A673 (cell line): ENCODE data around the gene FNTB. TPM values are rescaled to one million over a fixed set of nuclear protein-coding genes. Genes with fewer than 3 reads are reported as not detected.

Experiments used
- BruUV-seq: library from RNA; stranded (reverse); fragments of 400-500 nt; replicated peaks from 2 replicates; lab custom pipeline; 2021; lab: Mats Ljungman, UMichigan
- CTCF ChIA-PET: fragments of 300-600 bp; sonication (Branson Sonifier 250); formaldehyde crosslinking; loops from one replicate; lab custom pipeline; 2022; ENCODE audit warnings: antibody characterized with exemption; lab: Charles Lee
- POLR2A ChIA-PET: fragments of 300-600 bp; sonication (Branson Sonifier 250); formaldehyde crosslinking; loops from one replicate; lab custom pipeline; 2022; ENCODE audit warnings: antibody characterized with exemption; ENCODE audit not compliant: low non-redundant PET; lab: Charles Lee
- DNase-seq: peaks from one replicate; pipeline ENCODE4 v3.0.0-alpha.2; 2015; ENCODE audit warnings: low spot score
- H3K27ac ChIP-seq: fragments of 200-600 bp; sonication (generic); 2 replicates; pipeline ENCODE4 v1.5.1; 2016; ENCODE audit warnings: mixed run types, low read depth, mild to moderate bottlenecking, mixed read lengths, antibody characterized with exemption, low read length; ENCODE audit not compliant: poor library complexity, severe bottlenecking
- H3K27me3 ChIP-seq: fragments of 200-600 bp; sonication (generic); replicated peaks from 2 replicates; pipeline ENCODE4 v1.6.1; 2017; ENCODE audit warnings: mixed run types, low read depth, mild to moderate bottlenecking, mixed read lengths, antibody characterized with exemption, low read length; ENCODE audit not compliant: insufficient read depth, poor library complexity
- H3K36me3 ChIP-seq: fragments of 200-600 bp; sonication (generic); 2 replicates; pipeline ENCODE4 v1.6.1; 2016; ENCODE audit warnings: mixed run types, mild to moderate bottlenecking, mixed read lengths, antibody characterized with exemption, low read length; ENCODE audit not compliant: insufficient read depth, poor library complexity, severe bottlenecking
- H3K4me1 ChIP-seq: fragments of 200-600 bp; sonication (generic); 2 replicates; pipeline ENCODE4 v1.6.1; 2017; ENCODE audit warnings: mixed run types, mild to moderate bottlenecking, mixed read lengths, antibody characterized with exemption, low read length; ENCODE audit not compliant: insufficient read depth, poor library complexity, severe bottlenecking
- H3K4me3 ChIP-seq: fragments of 200-600 bp; sonication (generic); 2 replicates; pipeline ENCODE4 v1.5.1; 2016; ENCODE audit warnings: low read depth, mixed run types, mild to moderate bottlenecking, mixed read lengths, low read length; ENCODE audit not compliant: poor library complexity, severe bottlenecking
- H3K9me3 ChIP-seq: fragments of 200-600 bp; sonication (generic); 2 replicates; pipeline ENCODE4 v1.6.1; 2016; ENCODE audit warnings: mixed run types, low read depth, mild to moderate bottlenecking, mixed read lengths, antibody characterized with exemption, low read length; ENCODE audit not compliant: poor library complexity, severe bottlenecking
- EZH2 ChIP-seq: fragments of 200-600 bp; sonication (generic); IDR thresholded peaks from 2 replicates; pipeline ENCODE4 v1.6.1; 2017; ENCODE audit warnings: borderline replicate concordance, low read depth, mild to moderate bottlenecking, mixed read lengths, antibody characterized with exemption, low read length; ENCODE audit not compliant: poor library complexity, severe bottlenecking
- intact Hi-C: fragments of 100-400 bp; cut with micrococcal nuclease; formaldehyde crosslinking; loops from one replicate; pipeline ENCODE4 v1.10.0; 2022; ENCODE audit not compliant: unreplicated experiment
- total RNA-seq: library from RNA; stranded (reverse); gene quantifications from 2 replicates; pipeline ENCODE4 v1.2.3, GENCODE V29; 2021
- TF ChIP-seq, protein P1 (sequence below): fragments of 300-800, 200-600 bp; sonication (generic); conservative IDR thresholded peaks from 2 replicates; pipeline ENCODE4 v1.5.1; 2017; ENCODE audit warnings: low read depth, mild to moderate bottlenecking, antibody characterized with exemption, low read length, moderate library complexity, mixed read lengths

Gene FNTB
- total RNA-seq, 1 experiment from 2014 or later, result 24.0 TPM

DNA sequence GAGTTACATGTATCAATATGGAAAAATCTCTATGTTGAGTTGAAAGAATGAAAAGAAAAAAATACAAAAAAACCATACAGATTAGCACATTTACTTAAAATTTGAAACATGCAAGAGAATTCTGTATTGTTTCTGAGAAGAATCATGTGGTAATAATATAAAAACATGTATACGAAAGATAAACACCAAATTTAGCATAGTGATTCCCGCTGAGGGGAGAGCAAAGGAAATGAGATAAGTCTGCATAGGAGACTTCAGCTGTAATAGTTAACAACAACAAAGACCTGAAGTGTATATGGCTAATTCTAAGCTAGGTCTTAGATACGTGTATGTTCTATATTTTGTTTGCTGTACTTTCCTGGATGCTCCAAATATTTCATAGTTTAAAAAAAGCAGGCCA is 46.5 kb downstream of the FNTB start:
- TF ChIP-seq, protein P1, sequence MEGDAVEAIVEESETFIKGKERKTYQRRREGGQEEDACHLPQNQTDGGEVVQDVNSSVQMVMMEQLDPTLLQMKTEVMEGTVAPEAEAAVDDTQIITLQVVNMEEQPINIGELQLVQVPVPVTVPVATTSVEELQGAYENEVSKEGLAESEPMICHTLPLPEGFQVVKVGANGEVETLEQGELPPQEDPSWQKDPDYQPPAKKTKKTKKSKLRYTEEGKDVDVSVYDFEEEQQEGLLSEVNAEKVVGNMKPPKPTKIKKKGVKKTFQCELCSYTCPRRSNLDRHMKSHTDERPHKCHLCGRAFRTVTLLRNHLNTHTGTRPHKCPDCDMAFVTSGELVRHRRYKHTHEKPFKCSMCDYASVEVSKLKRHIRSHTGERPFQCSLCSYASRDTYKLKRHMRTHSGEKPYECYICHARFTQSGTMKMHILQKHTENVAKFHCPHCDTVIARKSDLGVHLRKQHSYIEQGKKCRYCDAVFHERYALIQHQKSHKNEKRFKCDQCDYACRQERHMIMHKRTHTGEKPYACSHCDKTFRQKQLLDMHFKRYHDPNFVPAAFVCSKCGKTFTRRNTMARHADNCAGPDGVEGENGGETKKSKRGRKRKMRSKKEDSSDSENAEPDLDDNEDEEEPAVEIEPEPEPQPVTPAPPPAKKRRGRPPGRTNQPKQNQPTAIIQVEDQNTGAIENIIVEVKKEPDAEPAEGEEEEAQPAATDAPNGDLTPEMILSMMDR, result no peak
- no peak for TF ChIP-seq EZH2
- CTCF ChIA-PET, result no interaction called here
- Histone ChIP-seq H3K4me3 (no peak overlapping the region), H3K36me3 (peaks cover 20% of the 10 kb centered on the region), H3K27ac (no peak overlapping the region), H3K4me1 (no peaks in the 10 kb centered on the region), H3K9me3 (no peaks in the 10 kb centered on the region), H3K27me3 (no peaks in the 10 kb centered on the region)
- POLR2A ChIA-PET, result no interaction called here
- no peak for DNase-seq
- intact Hi-C loops, result no loop called here
- BruUV-seq, result no TSS peak

DNA sequence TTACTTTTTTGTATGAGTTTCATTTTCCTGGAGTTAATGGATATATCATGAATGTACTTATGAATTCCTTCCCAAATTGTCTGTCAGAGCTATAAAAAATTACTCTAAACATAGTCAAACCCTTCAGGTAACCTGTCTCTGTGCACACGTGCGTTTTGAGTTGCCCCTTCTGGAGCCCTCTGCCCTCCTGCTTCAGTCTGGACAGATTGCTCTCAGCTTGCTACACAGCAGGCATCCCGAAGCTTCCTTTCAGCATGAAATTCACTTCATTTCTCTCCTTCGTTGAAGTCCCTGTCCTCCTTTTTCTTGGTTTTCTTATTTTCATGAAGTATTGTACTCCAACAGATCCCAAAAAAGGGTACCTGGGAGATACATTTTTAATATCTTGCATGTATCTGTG is 47.3 kb downstream of the FNTB start:
- DNase-seq, result no peak
- Histone ChIP-seq H3K36me3 (peaks cover 16% of the 10 kb centered on the region), H3K27me3 (no peaks in the 10 kb centered on the region), H3K4me3 (no peak overlapping the region), H3K4me1 (no peaks in the 10 kb centered on the region), H3K9me3 (no peaks in the 10 kb centered on the region), H3K27ac (no peak overlapping the region)
- POLR2A ChIA-PET, result no interaction called here
- no TSS peak for BruUV-seq
- intact Hi-C loops, result no loop called here
- TF ChIP-seq, protein P1, result no peak
- no peak for TF ChIP-seq EZH2
- CTCF ChIA-PET, result no interaction called here

DNA sequence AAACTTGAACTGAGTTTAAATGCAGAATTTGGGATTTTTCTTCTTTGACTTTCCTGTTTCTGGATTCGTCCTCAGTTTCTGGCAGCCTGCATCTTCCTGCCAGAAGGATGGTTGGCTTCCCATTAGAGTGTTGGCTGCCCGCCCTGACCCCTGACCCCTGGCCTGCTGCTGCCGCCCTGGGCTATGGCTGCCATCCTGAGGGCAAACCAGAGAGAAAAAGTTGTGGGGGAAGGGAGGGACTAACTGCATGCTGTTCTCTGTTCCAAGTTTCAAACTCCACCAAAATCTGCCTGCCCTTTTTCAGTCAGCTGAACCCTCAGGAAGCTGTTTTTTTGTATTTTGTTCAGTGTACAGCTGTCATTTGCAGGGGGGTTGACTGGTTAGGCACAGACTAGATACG is 48.4 kb downstream of the FNTB start:
- intact Hi-C loops, result no loop called here
- Histone ChIP-seq H3K27me3 (no peaks in the 10 kb centered on the region), H3K4me1 (no peaks in the 10 kb centered on the region), H3K36me3 (peaks cover 16% of the 10 kb centered on the region), H3K9me3 (no peaks in the 10 kb centered on the region), H3K4me3 (no peak overlapping the region), H3K27ac (no peak overlapping the region)
- ChIA-PET POLR2A (no interaction called here), CTCF (interaction anchor here (0.7 kb wide), 1 partner anchor 964 kb away, joined by 3 read pairs; no protein-coding TSS in a partner anchor)
- TF ChIP-seq, protein P1, result no peak
- no peak for DNase-seq
- no TSS peak for BruUV-seq
